ENCODE data around the gene SLC9A2. TPM values are rescaled to one million over a fixed set of nuclear protein-coding genes. Genes with fewer than 3 reads are reported as not detected.

SLC9A2 gene
- total and polyA plus RNA-seq, 2 of the 13 experiments (the other 11 are each of a cell fraction or from before 2014, with no cell fraction given): 0.02 TPM; not detected in 1

DNA sequence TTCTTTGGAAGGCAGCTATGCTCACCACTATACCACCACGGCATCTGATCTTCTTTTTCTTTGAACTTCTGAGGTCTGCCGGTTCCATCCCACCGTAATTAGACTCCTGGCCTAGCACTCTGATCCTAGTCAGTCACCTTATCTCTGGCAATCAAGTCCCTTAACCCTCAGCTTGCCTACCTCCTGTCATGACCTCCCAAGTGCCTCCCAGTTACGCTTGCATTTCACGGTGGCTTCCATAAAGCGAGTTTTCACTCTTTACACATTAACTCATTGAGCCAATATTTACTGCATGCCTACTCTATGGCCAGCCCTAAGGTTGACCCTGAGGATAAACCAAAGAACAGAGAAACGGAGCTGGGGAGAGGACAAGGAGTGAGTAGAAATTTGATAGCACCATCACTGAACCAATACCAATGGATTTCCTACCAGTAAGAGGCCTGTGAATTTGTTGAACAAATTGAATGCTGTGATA, 104.7 kb downstream of the SLC9A2 start (continued):
- TF ChIP-seq, protein P1, sequence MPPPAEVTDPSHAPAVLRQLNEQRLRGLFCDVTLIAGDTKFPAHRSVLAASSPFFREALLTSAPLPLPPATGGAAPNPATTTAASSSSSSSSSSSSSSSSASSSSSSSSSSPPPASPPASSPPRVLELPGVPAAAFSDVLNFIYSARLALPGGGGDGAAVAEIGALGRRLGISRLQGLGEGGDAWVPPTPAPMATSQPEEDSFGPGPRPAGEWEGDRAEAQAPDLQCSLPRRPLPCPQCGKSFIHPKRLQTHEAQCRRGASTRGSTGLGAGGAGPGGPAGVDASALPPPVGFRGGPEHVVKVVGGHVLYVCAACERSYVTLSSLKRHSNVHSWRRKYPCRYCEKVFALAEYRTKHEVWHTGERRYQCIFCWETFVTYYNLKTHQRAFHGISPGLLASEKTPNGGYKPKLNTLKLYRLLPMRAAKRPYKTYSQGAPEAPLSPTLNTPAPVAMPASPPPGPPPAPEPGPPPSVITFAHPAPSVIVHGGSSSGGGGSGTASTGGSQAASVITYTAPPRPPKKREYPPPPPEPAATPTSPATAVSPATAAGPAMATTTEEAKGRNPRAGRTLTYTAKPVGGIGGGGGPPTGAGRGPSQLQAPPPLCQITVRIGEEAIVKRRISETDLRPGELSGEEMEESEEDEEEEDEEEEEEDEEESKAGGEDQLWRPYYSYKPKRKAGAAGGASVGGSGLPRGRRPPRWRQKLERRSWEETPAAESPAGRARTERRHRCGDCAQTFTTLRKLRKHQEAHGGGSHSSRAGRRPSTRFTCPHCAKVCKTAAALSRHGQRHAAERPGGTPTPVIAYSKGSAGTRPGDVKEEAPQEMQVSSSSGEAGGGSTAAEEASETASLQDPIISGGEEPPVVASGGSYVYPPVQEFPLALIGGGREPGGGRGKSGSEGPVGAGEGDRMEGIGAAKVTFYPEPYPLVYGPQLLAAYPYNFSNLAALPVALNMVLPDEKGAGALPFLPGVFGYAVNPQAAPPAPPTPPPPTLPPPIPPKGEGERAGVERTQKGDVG (CRISPR knock-in tag; IDR thresholded peaks at IDR 0.05; ENCODE audit: borderline replicate concordance): no peak
- TF ChIP-seq, protein P2, sequence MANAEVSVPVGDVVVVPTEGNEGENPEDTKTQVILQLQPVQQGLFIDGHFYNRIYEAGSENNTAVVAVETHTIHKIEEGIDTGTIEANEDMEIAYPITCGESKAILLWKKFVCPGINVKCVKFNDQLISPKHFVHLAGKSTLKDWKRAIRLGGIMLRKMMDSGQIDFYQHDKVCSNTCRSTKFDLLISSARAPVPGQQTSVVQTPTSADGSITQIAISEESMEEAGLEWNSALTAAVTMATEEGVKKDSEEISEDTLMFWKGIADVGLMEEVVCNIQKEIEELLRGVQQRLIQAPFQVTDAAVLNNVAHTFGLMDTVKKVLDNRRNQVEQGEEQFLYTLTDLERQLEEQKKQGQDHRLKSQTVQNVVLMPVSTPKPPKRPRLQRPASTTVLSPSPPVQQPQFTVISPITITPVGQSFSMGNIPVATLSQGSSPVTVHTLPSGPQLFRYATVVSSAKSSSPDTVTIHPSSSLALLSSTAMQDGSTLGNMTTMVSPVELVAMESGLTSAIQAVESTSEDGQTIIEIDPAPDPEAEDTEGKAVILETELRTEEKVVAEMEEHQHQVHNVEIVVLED (CRISPR knock-in tag; IDR thresholded peaks at IDR 0.05; ENCODE audit: borderline replicate concordance): peak; percentile 63; the same call in 1 of the 2 replicates
- TF ChIP-seq HOXA7 (CRISPR knock-in tag; IDR thresholded peaks at IDR 0.05) (no peak), CBFB (CRISPR knock-in tag; IDR thresholded peaks at IDR 0.05) (no peak), ZNF619 (CRISPR knock-in tag; IDR thresholded peaks at IDR 0.05) (0 out of 2 replicates have a peak, but pooled peaks have one; percentile 12), ZC3H4 (CRISPR knock-in tag; IDR thresholded peaks at IDR 0.05; ENCODE audit: borderline replicate concordance) (no peak), RFX5 (IDR thresholded peaks at IDR 0.05; ENCODE audit: low read depth, low read length) (no peak), CBX2 (IDR thresholded peaks at IDR 0.05; ENCODE audit: low read depth, low read length) (no peak), CBX2 (CRISPR knock-in tag; IDR thresholded peaks at IDR 0.05; ENCODE audit: low read depth) (no peak), LCORL (IDR thresholded peaks at IDR 0.05) (no peak), LCORL (CRISPR knock-in tag; IDR thresholded peaks at IDR 0.05) (peak; percentile 88), ZNF335 (CRISPR knock-in tag; IDR thresholded peaks at IDR 0.05) (peak; percentile 70; the same call in 1 of the 2 replicates)
- TF ChIP-seq, protein P3, sequence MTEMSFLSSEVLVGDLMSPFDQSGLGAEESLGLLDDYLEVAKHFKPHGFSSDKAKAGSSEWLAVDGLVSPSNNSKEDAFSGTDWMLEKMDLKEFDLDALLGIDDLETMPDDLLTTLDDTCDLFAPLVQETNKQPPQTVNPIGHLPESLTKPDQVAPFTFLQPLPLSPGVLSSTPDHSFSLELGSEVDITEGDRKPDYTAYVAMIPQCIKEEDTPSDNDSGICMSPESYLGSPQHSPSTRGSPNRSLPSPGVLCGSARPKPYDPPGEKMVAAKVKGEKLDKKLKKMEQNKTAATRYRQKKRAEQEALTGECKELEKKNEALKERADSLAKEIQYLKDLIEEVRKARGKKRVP (CRISPR knock-in tag; IDR thresholded peaks at IDR 0.05): peak in 1 of 2 experiments; percentile 52; a peak in 1 of 4 replicates
- TF ChIP-seq, protein P4, sequence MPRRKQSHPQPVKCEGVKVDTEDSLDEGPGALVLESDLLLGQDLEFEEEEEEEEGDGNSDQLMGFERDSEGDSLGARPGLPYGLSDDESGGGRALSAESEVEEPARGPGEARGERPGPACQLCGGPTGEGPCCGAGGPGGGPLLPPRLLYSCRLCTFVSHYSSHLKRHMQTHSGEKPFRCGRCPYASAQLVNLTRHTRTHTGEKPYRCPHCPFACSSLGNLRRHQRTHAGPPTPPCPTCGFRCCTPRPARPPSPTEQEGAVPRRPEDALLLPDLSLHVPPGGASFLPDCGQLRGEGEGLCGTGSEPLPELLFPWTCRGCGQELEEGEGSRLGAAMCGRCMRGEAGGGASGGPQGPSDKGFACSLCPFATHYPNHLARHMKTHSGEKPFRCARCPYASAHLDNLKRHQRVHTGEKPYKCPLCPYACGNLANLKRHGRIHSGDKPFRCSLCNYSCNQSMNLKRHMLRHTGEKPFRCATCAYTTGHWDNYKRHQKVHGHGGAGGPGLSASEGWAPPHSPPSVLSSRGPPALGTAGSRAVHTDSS (CRISPR knock-in tag; conservative IDR thresholded peaks at IDR 0.05): no peak
- TF ChIP-seq, protein P5, sequence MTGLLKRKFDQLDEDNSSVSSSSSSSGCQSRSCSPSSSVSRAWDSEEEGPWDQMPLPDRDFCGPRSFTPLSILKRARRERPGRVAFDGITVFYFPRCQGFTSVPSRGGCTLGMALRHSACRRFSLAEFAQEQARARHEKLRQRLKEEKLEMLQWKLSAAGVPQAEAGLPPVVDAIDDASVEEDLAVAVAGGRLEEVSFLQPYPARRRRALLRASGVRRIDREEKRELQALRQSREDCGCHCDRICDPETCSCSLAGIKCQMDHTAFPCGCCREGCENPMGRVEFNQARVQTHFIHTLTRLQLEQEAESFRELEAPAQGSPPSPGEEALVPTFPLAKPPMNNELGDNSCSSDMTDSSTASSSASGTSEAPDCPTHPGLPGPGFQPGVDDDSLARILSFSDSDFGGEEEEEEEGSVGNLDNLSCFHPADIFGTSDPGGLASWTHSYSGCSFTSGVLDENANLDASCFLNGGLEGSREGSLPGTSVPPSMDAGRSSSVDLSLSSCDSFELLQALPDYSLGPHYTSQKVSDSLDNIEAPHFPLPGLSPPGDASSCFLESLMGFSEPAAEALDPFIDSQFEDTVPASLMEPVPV (CRISPR knock-in tag; IDR thresholded peaks at IDR 0.05): no peak
- TF ChIP-seq, protein P6, sequence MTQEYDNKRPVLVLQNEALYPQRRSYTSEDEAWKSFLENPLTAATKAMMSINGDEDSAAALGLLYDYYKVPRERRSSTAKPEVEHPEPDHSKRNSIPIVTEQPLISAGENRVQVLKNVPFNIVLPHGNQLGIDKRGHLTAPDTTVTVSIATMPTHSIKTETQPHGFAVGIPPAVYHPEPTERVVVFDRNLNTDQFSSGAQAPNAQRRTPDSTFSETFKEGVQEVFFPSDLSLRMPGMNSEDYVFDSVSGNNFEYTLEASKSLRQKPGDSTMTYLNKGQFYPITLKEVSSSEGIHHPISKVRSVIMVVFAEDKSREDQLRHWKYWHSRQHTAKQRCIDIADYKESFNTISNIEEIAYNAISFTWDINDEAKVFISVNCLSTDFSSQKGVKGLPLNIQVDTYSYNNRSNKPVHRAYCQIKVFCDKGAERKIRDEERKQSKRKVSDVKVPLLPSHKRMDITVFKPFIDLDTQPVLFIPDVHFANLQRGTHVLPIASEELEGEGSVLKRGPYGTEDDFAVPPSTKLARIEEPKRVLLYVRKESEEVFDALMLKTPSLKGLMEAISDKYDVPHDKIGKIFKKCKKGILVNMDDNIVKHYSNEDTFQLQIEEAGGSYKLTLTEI (CRISPR knock-in tag; conservative IDR thresholded peaks at IDR 0.05): no peak
- TF ChIP-seq, protein P7, sequence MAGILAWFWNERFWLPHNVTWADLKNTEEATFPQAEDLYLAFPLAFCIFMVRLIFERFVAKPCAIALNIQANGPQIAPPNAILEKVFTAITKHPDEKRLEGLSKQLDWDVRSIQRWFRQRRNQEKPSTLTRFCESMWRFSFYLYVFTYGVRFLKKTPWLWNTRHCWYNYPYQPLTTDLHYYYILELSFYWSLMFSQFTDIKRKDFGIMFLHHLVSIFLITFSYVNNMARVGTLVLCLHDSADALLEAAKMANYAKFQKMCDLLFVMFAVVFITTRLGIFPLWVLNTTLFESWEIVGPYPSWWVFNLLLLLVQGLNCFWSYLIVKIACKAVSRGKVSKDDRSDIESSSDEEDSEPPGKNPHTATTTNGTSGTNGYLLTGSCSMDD (CRISPR knock-in tag; IDR thresholded peaks at IDR 0.05): no peak

Data from HepG2 (cell line).